GM19351 (cell line): ENCODE measurements around the gene VSNL1.

ENCODE experiments used
- ATAC-seq: cut with Tn5 transposase; IDR thresholded peaks from one replicate; pipeline ENCODE4 v1.9.1; 2021; ENCODE audit warnings: mild to moderate bottlenecking, moderate library complexity; ENCODE audit not compliant: unreplicated experiment

VSNL1 gene

DNA sequence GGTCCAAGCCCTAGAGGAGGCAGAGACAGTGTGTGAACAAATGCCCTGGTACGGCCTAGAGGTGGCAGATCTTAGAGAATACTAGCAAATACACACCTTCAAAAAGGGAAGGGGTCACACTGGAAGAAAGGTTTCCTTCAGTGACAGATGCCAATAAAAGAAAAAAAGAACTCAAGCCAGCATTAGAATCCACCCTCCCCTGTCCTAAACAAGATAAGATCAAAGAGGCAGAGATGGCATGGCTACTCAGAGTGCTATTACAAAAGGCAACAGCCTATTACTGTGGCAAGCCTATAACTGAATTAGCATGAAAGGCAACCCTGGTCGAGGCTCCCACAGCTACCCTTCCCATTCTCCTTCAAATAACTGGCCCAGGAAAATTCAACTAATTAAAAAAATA, 143.5 kb downstream of the VSNL1 start:
- no peak for ATAC-seq

DNA sequence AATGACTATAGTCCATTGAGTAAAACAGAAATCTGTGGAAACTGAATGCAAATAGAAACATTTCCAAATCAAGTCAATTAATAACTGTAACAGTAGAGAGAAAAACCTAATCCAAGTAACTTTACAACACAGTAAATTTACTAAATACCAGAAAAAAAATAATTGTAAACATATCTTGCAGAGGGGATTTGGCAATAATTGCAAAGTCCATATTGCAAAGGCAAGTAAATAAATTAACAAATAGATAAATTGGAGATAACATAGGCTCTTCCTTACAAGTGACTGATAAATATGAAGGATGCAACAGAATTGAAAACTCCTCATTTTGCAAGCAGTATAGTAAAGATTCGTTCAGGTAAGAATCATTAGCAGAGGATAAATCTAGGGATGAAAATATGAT, 148.1 kb downstream of the VSNL1 start:
- no peak for ATAC-seq

DNA sequence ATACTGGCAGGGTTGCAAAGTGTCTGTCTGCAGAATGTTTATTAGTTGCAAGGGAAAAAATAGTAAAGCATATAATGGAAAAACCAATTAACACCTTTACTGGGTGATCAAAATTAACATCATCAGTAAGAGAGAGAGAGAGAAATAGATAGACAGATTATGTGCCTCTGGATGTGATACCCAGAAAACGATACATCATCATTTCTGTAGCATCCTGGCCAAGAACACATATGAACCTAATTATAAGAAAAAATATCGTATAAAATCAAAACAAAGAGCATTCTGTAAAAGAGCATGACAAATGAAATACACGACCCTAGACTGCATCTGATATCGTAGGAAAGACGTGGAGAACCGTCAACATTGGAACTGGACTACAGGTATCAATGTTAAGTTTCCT, 148.5 kb downstream of the VSNL1 start:
- ATAC-seq, result no peak

DNA sequence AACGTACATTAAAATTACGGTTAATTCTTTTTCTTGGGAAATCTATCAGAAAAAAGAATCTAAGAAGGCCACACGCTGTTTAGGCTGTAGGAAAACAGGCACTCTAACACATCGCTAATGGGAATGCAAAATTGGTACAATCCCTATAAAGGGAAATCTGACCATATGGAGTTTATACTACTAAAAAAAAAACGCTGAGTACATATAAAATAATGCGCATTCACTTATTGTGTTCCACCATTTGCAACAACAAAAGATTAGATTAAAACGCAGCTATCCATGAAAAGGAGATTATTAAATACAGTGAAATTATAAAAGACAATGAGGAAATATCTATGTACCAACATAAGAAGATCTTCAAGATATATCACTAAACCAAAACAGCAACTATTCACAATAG, 150.3 kb downstream of the VSNL1 start:
- no peak for ATAC-seq
